Osteoblast (primary cell): ENCODE data around the gene TKT. TPM values are rescaled to one million over a fixed set of nuclear protein-coding genes. Genes with fewer than 3 reads are reported as not detected.

Experiments
- DNase-seq: peaks from one replicate; pipeline ENCODE4 v3.0.0; 2011; ENCODE audit warnings: low spot score, mixed read lengths; ENCODE audit not compliant: insufficient read length; ENCODE audit errors: missing footprints
- H2AFZ ChIP-seq: 2 replicates; pipeline ENCODE4 v1.6.0; 2011; ENCODE audit warnings: mild to moderate bottlenecking, low read length
- H3K27ac ChIP-seq: 2 replicates; pipeline ENCODE4 v1.5.1; 2011; ENCODE audit warnings: mild to moderate bottlenecking, low read depth, low read length, moderate library complexity
- H3K27me3 ChIP-seq: 2 replicates; pipeline ENCODE4 v1.6.0; 2012; ENCODE audit warnings: mild to moderate bottlenecking, control low read depth, inconsistent platforms, low read length, moderate library complexity; ENCODE audit not compliant: insufficient read depth
- H3K36me3 ChIP-seq: 2 replicates; pipeline ENCODE4 v1.5.1; 2011; ENCODE audit warnings: mild to moderate bottlenecking, low read length, control low read depth, moderate library complexity; ENCODE audit not compliant: insufficient read depth
- H3K4me1 ChIP-seq: 2 replicates; pipeline ENCODE4 v1.5.1; 2011; ENCODE audit warnings: mild to moderate bottlenecking, low read length, control low read depth, moderate library complexity; ENCODE audit not compliant: insufficient read depth
- H3K4me2 ChIP-seq: 2 replicates; pipeline ENCODE4 v1.6.0; 2011; ENCODE audit warnings: mild to moderate bottlenecking, low read length; ENCODE audit not compliant: insufficient read depth
- H3K4me3 ChIP-seq: fragments of 200-600 bp; sonication (generic); 3 replicates; pipeline ENCODE4 v1.5.1; 2012; ENCODE audit warnings: mild to moderate bottlenecking, low read length, inconsistent platforms; ENCODE audit not compliant: insufficient read depth
- H3K79me2 ChIP-seq: 2 replicates; pipeline ENCODE4 v1.6.0; 2012; ENCODE audit warnings: mild to moderate bottlenecking, low read length, control low read depth, inconsistent platforms; ENCODE audit not compliant: insufficient read depth
- H3K9me3 ChIP-seq: 2 replicates; pipeline ENCODE4 v1.5.1; 2011; ENCODE audit warnings: low read depth, low read length, control low read depth
- H4K20me1 ChIP-seq: 2 replicates; pipeline ENCODE4 v1.6.0; 2012; ENCODE audit warnings: mild to moderate bottlenecking, low read length, control low read depth; ENCODE audit not compliant: insufficient read depth
- CTCF ChIP-seq: IDR thresholded peaks from 2 replicates; pipeline ENCODE4 v1.5.1; 2011; ENCODE audit warnings: mild to moderate bottlenecking, low read depth, low read length, moderate library complexity; ENCODE audit errors: extremely low read depth
- total RNA-seq: library from RNA; depleted of rRNA; stranded (reverse); fragments of >200 nt; gene quantifications from 2 replicates; pipeline ENCODE4 v1.2.3, GENCODE V29; 2012

Gene TKT
- total RNA-seq, 1 donor = 453 TPM

GRCh38 chr3:53221345-53221744, 34.5 kb downstream of the TKT start:
- Histone ChIP-seq H3K27ac (no peak overlapping the region), H4K20me1 (no peaks in the 10 kb centered on the region), H3K36me3 (peaks cover 43% of the 10 kb centered on the region), H3K27me3 (no peaks in the 10 kb centered on the region), H3K4me2 (no peak overlapping the region), H2AFZ (no peak overlapping the region), H3K4me3 (no peak overlapping the region), H3K9me3 (no peaks in the 10 kb centered on the region), H3K4me1 (no peaks in the 10 kb centered on the region), H3K79me2 (no peaks in the 10 kb centered on the region)
- no peak for DNase-seq
- no peak for TF ChIP-seq CTCF

GRCh38 chr3:53219895-53220483, 35.8 kb downstream of the TKT start:
- DNase-seq = peak; percentile 98
- H3K9me3 ChIP-seq = no peaks in the 10 kb centered on the region
- H3K4me1 ChIP-seq = no peaks in the 10 kb centered on the region
- H3K27me3 ChIP-seq = no peaks in the 10 kb centered on the region
- no peaks in the 10 kb centered on the region for H4K20me1 ChIP-seq
- no peak overlapping the region for H2AFZ ChIP-seq
- no peak overlapping the region for H3K27ac ChIP-seq
- H3K4me2 ChIP-seq = no peak overlapping the region
- no peaks in the 10 kb centered on the region for H3K79me2 ChIP-seq
- peaks cover 29% of the 10 kb centered on the region for H3K36me3 ChIP-seq
- peak; percentile 98 for TF ChIP-seq CTCF
- H3K4me3 ChIP-seq = no peak overlapping the region

- Histone ChIP-seq H3K4me3 (no peak overlapping the region), H4K20me1 (no peaks in the 10 kb centered on the region), H3K79me2 (no peaks in the 10 kb centered on the region), H2AFZ (no peak overlapping the region), H3K27ac (no peak overlapping the region), H3K4me1 (no peaks in the 10 kb centered on the region), H3K27me3 (no peaks in the 10 kb centered on the region), H3K36me3 (peaks cover 12% of the 10 kb centered on the region), H3K9me3 (no peaks in the 10 kb centered on the region), H3K4me2 (no peak overlapping the region)
- TF ChIP-seq CTCF = no peak
- no peak for DNase-seq
Measured at GRCh38 chr3:53218131-53218530, 37.7 kb downstream of the TKT start.

- H4K20me1 ChIP-seq = no peaks in the 10 kb centered on the region
- DNase-seq = no peak
- TF ChIP-seq CTCF = no peak
- H3K27ac ChIP-seq = no peak overlapping the region
- no peaks in the 10 kb centered on the region for H3K4me1 ChIP-seq
- H3K79me2 ChIP-seq = no peaks in the 10 kb centered on the region
- H3K4me2 ChIP-seq = no peak overlapping the region
- peaks cover 2% of the 10 kb centered on the region for H3K36me3 ChIP-seq
- no peaks in the 10 kb centered on the region for H3K27me3 ChIP-seq
- no peak overlapping the region for H3K4me3 ChIP-seq
- no peaks in the 10 kb centered on the region for H3K9me3 ChIP-seq
- H2AFZ ChIP-seq = no peak overlapping the region
Measured at GRCh38 chr3:53217175-53217574, 38.6 kb downstream of the TKT start.
